ENCODE data around the gene SLC6A3. TPM values are rescaled to one million over a fixed set of nuclear protein-coding genes. Genes with fewer than 3 reads are reported as not detected.

SLC6A3 gene
- not detected in 2 replicates for total RNA-seq

DNA sequence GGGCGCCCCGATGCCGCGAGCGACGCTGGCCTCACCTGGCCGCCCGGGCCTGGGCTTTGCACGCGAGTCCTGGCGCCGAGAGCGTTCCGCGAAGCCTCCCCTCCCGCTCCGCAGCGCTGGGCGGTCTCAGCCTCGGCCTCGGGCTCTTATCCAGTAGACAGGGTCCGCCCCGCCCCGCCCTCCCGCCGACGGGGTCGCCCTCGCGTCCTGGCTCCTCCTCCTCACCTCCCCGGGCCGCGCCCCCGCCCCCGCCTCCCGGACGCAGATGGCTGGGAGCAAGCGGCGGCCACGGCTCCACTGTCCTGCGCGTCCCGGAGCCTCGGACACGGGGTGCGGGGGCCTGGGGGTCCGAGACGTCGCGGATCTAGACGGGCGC is at the start of gene SLC6A3:
Gene SLC6A3 (minus strand): TSS at position 128 of the 376 bp plus-strand sequence. CDS start 2,243 bp downstream, outside the sequence.

DNA sequence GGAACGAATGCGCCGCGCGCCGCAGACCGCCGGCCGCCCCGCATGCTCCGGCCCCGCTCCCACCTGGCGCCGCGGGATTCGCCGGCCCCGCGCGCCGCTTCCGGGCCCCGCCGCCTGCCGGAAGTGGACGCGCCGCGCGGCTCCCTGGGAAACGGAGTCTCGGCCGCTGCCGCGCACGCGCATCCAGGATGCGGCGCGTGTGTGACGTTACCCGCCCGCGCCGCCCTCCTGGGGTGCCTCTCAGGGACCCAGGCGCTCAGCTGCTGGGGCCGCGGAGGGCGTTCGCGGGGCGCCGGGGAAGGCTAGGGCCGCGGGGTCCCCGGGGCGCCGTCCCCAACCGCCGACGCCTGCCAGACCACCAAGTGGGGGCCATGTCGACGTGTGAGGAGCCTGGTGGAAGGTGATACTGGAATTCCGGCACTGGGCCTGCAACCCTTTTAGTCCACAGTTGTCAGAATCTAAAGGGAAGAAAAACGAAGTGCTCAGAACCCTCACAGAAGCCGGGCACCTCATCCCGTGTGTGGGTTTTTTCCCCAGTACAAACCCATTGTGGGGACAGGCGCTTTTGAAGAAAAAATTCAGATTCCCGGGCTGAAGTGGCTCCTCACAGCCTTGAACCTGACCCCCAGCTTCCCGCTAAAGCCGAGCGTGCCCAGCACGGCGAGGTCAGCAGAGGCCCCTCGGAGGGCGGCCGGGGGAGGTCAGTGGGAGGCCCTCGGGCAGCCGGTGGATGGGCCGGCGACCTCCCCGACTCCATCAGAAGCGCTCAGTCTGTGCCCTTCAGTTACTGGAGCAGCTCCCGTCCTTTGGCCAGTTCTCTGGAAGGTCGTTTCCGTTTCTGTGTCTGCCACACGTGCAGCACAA is 100.0 kb downstream of the SLC6A3 start, which contains the start of gene CLPTM1L:
Gene CLPTM1L (minus strand): TSS at position 125 of the 864 bp plus-strand sequence. CDS start 258 bp downstream, outside the sequence.

Other genes with a start within 250 kb of the SLC6A3 start
- not detected in 2 replicates for gene SLC6A19, start 243.8 kb downstream of the SLC6A3 start, total RNA-seq
- not detected in 2 replicates for gene SLC6A18, start 220.1 kb downstream of the SLC6A3 start, total RNA-seq
- not detected in 2 replicates for gene TERT, start 150.4 kb downstream of the SLC6A3 start, total RNA-seq
- 131 and 144 TPM in 2 replicates for gene CLPTM1L, start 100.3 kb downstream of the SLC6A3 start, total RNA-seq
- 43.9 and 55.0 TPM in 2 replicates for gene LPCAT1, start 78.5 kb upstream of the SLC6A3 start, total RNA-seq